Kidney tubule cell (primary cell): ENCODE measurements around the gene PPP2R2D.
"Not testable (repeated sequence)": the region's sequence is repeated elsewhere in the genome, so short reads cannot be mapped to it uniquely, and the experiment has no call there.

Source experiments
- DNase-seq: peaks from one replicate; pipeline ENCODE4 v3.0.0-alpha.2; 2018; ENCODE audit warnings: low spot score

Gene PPP2R2D

DNA sequence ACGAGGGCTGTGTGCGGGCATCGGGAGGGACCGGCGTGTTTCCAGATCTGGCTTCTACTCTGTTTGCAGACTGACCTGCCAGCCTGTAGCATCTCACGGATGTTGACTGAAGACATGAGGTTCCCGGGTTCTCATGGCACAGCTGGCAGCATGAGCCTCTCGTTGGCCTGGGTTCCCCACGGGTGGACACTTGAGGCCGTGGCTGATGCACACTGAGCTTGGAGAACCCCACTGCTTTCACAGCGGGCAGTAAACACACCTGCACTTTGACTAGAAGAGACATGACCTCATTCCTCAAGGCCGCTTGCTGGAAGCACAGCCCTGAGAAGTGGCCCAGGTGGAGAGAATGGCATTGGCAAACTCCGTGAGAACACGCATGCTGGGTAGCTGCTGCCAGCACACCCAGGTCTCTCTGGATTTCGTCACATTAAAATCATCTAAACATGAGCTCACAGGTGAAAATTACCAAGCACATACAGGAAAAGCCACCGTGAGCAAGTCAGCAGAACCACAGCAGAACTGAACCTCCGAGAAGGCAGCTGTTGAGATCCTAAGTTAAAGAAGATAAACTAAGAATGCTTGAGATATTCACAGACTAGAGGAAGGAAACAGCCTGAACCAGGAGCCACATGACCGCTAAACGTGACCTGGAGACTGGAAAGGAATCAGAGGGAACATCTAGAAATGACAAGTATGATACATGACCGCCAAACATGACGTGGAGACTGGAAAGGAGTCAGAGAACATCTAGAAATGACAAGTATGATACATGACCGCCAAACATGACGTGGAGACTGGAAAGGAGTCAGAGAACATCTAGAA is 48.4 kb downstream of the PPP2R2D start:
- no peak for DNase-seq

DNA sequence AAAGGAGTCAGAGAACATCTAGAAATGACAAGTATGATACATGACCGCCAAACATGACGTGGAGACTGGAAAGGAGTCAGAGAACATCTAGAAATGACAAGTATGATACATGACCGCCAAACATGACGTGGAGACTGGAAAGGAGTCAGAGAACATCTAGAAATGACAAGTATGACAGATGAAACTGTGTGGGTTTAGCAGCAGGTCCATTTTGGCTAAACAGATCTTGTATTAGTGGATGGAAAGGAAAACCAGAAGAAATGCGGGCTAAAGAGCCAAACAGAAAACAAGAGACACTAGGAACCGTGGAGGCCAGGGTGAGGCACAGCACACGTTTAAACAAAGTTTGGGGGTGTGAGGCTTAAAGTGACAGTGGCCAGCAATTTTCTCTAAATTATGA is 49.1 kb downstream of the PPP2R2D start:
- DNase-seq: not testable (repeated sequence)

DNA sequence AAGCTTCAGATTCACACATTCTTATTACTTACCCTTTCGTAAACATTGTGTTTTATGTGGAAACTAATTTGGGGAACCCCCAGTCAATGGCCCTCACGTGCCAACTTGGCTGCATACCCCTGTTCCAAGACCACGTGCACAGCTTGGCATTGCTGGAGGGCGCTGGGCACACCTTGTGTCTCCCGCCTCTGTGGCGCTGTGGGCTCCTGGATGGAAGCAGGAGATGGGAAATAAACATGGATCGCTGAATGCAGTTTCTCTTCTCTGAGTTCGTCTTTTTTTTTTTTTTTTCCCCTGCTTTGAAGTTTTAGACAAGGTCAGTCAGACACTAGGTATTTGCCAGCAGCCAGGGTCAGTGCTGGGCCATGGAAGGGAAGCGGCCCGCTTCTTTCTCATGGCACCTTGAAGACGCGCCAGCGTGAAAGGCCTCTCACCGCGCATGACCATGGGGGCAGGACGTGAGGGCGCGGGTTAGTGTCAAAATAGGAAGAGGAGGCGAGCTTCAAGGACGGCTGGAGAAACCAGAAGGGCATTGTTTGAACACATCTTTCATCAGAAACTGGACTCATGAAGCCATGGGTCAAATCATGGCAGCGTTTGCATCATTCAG is 53.7 kb downstream of the PPP2R2D start:
- no peak for DNase-seq

DNA sequence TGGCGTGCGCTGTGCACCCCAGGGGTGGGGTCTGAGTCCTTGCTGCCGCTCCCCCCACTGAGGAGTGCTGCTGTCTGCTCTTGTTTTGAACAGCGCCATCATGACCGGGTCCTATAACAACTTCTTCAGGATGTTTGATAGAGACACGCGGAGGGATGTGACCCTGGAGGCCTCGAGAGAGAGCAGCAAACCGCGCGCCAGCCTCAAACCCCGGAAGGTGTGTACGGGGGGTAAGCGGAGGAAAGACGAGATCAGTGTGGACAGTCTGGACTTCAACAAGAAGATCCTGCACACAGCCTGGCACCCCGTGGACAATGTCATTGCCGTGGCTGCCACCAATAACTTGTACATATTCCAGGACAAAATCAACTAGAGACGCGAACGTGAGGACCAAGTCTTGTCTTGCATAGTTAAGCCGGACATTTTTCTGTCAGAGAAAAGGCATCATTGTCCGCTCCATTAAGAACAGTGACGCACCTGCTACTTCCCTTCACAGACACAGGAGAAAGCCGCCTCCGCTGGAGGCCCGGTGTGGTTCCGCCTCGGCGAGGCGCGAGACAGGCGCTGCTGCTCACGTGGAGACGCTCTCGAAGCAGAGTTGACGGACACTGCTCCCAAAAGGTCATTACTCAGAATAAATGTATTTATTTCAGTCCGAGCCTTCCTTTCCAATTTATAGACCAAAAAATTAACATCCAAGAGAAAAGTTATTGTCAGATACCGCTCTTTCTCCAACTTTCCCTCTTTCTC is 55.0 kb downstream of the PPP2R2D start:
- no peak for DNase-seq

DNA sequence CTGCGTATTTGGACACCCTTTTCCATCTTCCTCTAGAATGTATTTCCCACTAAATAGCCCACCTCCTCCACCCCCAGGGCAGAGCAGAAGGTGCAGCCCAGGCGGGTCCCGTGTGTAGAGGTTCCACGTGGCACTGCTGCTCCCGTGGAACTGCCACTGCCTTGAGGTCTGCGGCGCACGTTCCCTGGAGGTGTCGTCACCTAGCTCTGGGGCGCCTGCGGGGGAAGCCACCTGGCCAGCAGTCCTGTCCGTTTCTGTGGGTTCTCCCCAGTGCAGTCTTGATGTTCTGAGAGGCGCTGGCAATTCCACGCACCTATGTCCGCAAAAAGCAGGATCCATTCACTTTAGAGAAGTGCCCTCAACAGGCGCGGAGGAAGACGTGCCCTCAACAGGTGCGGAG is 59.0 kb downstream of the PPP2R2D start:
- no peak for DNase-seq

DNA sequence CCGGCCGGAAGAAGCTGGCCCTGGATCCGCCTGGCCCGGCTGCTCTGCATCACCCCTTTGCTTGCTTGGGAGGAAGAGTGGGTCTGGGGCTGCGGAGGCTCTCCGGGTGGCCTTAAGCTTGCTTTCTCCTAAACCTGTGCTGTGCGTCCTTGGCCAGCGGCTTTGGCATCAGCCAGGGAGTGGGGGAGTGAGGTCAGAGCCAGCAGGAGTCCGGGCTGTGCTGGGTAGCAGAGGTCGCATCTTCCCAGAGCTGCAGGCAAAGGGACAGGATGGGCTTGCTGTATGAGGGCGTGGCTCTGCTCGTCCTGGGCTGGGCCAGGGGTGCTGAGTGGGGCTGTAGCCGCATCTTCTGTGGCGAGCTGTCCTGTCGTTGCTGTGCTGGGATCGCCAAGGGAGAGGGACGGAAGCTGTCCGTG is 59.8 kb downstream of the PPP2R2D start:
- DNase-seq: no peak

DNA sequence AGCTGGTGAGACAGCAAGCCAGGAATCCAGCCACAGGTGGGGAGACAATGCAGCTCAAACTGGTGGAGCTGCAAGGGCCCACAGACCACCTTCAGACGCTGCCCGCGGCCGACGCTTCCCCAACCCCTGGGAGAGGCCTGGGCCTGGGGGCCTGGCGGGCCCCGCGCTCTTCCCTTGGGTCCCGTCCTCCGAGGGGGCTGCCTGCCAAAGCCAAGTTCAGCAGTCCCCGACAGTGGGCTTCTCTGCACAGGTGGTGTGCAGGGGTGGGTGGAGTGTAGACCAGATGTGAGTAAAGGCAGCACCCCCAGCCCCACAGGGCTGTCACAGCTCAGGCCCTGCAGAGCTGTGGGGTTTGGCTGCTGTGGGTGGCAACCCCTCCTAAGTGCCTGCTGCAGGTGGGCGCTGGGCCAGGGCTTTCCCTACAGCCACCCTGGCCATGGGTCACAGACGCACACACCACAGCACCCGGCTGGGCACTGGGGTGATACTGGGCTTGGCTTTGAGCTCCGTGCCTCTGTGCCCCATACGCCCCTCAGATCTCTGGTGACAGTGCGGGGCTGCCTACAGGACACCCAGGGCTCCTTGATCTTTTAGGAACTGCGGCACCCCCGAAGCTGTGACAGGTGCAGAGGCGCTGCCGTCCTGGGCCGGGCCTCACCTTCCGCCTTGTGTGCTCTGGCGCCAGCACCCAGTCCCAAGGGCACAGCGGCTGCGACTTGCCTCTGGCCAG is 60.4 kb downstream of the PPP2R2D start:
- DNase-seq: no peak

DNA sequence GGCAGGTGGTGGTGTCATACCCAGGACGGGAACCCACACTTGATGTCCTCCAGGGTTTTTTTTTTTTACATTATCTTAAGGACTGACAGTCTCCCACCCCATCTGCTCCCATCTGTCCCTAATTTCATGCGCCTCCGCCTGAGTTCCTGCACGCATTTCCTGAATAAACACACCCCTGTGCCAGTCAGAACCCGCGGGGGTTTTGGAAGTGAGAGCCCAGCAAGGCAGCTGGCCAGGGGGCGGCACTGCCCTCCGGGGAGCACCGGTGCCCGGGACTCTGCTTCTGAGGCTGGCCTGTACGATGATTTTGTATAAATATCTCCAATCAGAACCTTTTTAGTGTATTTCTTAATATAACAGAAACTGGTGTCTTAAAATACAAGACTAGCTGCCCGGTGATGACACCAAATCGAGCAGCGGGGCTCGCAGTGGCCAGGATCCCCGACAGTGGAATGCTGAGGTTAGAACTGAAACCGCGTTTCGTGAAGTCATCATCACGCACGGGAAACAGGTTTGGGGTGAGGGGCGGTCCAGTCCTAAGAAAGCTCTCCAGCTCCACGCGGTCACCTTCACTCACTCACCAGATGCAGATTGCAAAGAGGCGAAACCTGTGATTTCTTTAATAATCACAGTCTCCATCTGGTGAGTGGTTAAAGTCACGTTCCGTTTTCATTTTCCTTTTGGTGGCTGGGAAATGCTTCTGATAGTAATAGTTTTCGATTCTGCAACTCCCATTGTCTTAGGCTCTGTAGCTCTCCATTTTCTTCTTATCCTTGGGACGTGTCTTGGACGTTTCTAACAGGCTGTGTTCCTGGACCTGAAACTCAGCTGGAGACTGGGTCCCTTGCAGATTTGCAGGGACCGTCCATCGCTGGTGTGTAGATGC is 61.2 kb downstream of the PPP2R2D start:
- no peak for DNase-seq

DNA sequence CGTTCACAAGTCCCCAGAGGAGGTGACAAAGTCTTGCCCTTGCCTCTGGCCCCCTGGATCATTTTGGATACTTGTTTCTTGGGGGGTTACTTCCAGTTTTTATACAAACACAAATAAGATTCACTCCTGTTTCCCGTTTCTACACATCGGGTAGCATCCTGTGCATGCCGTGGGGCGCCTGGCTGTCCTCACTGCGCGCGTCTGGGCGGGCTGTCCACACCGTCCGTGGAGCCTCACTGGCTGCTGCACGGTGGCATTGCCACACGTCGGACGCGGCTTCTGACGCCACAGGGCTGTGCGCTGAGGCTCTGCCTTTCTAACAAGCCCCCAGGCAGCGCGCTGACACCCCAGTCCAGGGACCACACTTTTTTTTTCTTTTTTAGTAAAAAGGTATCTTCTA is 62.5 kb downstream of the PPP2R2D start:
- no peak for DNase-seq

DNA sequence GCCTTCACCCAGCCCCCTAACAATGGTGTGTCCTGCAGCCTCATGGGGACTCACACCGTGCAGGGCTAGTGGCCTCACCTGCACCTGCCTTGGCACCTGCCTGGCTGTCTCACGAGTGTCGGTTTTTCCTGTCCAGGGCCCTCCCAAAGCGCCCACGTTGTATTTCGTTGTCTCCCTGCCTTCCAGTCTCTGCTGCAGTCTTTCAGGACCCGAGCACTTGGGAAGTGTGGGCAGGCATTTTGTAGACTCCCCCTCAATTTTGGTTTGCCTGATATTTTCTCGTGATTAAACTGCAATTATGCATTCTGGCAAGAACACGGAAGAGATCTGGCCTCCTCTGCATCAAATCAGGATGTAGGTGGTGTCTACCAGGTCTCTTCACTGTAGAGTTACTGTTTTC is 63.0 kb downstream of the PPP2R2D start:
- no peak for DNase-seq

DNA sequence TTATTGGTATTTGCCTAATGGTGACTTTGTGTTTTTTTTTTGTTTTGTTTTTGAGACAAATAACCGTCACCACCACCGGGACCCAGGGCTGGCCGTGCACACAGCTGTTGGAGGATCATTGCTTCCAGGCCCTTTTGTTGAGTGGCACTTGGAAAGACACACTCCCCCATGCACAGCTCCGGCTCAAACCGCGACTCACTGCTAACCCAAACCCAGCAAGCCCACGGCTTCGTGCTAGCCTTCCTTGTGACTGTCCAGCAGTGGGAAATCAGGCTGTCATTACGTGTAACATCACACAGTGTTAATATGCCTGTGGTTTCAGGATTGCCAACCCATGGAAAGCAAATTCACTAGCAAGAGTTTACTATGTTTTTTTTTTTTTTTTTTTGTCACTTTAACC is 63.5 kb downstream of the PPP2R2D start:
- no peak for DNase-seq

DNA sequence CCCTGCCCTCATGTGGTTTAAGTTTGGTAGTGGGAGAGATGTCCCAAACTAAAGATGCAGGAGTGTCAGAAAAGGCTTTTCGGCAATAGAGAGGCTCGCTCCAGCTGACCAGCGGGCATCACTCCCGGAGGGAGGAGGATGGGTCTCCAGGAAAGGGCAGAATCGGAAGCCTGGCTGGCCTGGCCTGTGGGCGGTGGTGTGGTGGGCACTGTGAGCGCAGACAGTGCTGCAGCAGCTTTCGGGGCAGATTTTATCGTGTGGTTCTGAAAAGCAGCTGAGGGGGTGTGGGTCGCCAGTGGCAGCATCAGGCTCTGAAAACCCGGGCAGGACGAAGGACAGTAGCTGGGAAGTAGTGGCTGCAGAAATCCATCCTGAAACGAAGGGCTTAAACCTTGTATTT is 68.1 kb downstream of the PPP2R2D start:
- no peak for DNase-seq

DNA sequence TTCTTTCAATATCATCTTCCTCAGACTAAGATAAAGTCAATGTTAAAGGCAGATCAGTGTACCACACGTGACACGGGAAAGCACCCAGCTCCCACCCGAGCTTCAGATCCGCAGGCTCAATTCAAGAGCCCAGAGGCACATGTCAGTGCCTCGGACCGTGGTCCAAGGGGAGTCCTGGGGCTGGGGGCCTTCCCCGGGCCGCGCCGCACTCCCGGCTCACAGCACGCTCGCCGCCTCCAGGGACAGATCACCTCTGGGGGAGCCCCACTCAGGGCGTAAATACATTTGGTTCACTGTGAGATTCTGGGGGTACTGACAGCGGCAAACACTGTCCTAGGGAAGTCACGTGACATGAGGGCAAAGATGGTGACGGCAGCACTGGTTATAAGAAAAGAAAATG is 70.1 kb downstream of the PPP2R2D start:
- no peak for DNase-seq

DNA sequence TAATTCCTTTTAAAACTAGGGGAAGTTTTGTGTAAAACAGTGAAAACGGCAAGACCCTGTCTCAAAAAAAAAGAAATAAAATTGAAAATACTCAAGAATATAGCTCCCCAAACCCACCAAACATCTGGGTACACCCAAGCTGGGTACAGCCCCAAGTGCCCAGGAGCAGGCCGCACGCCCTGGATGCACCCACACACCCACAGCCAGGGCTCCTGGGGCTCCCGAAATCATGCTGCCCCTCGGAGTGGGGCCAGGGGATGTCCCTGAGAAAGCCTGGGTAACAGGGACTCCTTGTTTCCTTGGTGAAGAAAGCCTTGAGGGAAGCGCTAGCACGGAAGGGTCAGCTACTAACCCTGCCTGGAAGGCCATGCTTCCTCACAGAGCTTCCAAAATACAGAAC is 70.8 kb downstream of the PPP2R2D start:
- no peak for DNase-seq

DNA sequence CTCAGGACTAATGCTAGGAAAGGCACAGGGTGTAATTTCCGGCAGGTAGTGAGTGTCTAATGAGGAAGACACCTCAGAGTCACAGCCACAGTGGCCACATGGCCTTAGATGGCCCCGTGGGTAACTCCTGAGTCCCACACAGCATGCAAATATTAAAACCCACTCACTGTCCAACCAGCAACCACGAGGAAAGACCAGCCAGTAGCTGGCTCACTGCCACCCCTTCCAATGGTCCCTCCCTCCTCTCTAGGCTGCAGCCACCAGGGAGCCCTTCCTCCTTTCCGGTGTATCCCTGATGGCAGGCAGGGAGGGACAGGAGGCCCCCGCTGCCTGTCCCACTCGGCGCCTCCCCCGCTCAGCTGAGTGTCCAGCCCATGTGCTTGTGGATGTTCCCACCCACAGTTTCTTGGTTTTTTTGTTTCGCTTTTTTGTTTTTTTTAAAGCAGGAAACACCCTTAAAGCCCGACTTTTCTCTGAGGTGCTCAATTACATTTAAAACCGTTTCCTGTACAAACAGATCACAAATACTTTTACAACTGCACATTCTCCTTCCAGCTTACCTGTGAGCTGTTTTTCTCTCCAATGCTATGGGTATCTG is 71.8 kb downstream of the PPP2R2D start:
- peak; percentile 62 for DNase-seq

DNA sequence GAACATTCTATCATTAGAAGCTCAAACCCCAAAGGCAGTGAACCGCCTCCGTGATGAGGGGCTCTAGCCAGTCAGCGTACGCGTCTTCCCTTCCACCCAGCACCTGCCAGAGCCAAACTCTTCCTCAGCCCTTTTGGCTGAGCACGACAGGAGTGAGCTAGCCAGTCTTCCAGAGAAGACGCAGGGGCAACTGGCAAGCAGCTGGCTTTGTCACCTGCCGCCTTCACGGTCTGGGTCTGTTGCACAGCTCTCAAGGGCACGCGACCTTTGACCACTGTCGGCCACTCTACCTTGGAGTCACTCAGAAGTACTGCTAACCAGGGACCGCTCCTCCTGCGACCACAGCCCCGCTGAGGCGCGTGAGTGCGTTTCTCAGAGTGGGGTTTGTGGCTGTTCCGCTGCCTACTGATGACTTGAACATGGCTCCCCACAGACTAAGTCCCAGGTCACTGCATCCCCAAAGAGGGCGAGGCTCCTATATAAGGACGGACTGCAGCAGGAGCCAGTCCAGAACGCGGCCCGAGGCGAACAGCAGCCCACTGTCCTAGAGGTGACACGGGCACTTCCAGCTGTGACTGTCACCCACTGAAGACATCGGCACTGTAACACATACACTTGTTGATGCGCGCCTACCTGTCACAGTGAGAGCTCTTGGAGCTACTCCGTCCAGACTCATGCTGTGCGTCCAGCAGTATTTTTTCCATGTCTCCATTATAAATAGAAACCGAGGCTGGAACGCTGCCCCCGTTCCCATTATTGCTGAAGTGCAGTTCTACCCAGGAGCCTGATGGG is 72.5 kb downstream of the PPP2R2D start:
- no peak for DNase-seq

DNA sequence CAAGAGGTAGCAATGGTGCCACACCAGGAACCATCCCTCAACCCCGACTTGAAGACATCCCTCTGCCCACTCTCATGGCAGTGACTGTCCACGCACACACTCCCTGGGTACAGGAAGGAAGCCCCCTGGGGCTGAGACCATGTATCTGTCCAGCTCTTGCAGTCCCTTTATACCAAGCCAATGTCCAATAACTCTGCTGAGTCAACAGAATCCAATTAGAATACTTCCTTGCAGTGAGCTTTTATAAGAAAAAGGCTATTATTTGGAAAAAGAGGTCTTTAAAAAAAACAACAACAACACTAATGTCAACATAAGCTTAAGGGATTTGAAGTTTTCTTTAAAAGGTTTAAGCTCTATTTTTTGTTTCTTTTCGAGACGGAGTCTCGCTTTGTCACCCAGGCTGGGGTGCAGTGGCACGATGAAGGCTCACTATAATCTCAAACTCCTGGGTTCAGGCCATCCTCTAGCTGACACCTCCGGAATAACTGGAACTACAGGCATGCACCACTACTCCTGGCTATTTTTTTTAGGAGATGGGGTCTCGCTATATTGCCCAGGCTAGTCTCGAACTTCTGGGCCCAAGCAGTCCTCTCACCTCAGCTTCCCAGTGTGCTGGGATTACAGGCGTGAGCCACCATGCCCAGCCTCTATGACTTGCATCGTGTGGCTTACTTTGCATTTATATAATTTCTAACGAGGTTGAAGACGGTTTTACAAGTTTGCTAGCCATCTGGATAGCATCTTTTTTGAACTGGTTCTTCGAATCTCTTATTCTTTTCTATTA is 73.4 kb downstream of the PPP2R2D start:
- no peak for DNase-seq

DNA sequence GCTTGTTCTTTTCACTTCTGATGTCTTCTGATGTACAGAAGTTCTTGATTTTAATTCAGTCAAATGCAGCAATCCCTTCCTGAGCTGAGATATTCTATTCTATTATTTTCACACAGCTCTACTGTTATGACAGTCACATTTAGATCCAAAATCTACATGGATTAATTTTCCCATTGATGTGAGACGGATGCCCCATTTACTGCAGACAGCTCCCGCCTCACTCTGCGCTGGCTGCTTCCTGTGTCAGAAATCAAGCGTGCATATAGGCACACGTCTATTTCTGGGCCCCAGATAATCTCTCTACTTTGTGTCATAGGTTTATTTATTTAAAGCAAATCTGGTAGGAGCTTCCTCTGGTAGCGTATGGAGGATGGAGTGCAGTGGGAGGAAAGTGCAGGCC is 74.2 kb downstream of the PPP2R2D start:
- no peak for DNase-seq

DNA sequence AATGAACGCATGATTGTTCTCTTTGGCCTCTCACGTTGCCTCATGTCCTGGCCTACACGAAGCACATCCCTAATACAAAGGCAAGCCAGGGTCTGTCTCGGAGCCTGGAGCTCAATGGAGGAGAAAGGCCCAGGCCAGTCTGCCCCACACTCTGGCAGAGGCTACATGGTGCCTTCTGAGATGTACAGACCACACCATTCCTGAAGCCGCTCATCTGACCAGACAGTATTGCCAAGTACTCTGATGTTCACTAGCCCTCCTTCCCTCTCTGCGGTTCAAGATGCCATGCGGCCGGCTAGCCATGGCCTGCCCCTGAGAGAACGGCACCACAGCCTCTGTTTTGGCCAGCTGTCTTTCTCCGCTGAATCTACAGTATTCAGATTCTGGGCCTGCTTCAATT is 75.0 kb downstream of the PPP2R2D start:
- no peak for DNase-seq
